Trophoblast cell (in vitro differentiated cells and primary cell): ENCODE data around the gene SLC35G1.
A peak's percentile ranks its signal among the peaks of the same experiment; 100 is the strongest.

ENCODE experiments used
- DNase-seq, 2 donors: peaks; one replicate each; pipeline ENCODE4 v3.0.0-alpha.2; 2016
- H2AFZ ChIP-seq: 2 replicates; pipeline ENCODE4 v1.6.1; 2013; ENCODE audit warnings: low read length, moderate library complexity, mild to moderate bottlenecking; ENCODE audit not compliant: insufficient read depth, poor library complexity
- H2AK5ac ChIP-seq: 2 replicates; pipeline ENCODE4 v1.6.1; 2013; ENCODE audit warnings: mild to moderate bottlenecking, low read length
- H2BK120ac ChIP-seq: 2 replicates; pipeline ENCODE4 v1.6.1; 2013; ENCODE audit warnings: low read length, mild to moderate bottlenecking, moderate library complexity; ENCODE audit not compliant: insufficient read depth, poor library complexity
- H2BK12ac ChIP-seq: 2 replicates; pipeline ENCODE4 v1.6.1; 2013; ENCODE audit warnings: mild to moderate bottlenecking, low read length, moderate library complexity
- H2BK5ac ChIP-seq: 2 replicates; pipeline ENCODE4 v1.6.1; 2013; ENCODE audit warnings: low read length, low read depth, moderate library complexity, mild to moderate bottlenecking; ENCODE audit not compliant: poor library complexity
- H3K14ac ChIP-seq: 2 replicates; pipeline ENCODE4 v1.6.1; 2013; ENCODE audit warnings: mild to moderate bottlenecking, low read length
- H3K18ac ChIP-seq: 2 replicates; pipeline ENCODE4 v1.6.1; 2013; ENCODE audit warnings: mild to moderate bottlenecking, low read length
- H3K23ac ChIP-seq: 2 replicates; pipeline ENCODE4 v1.6.1; 2013; ENCODE audit warnings: low read length
- H3K27ac ChIP-seq: 2 replicates; pipeline ENCODE4 v1.5.1; 2013; ENCODE audit warnings: low read depth, mild to moderate bottlenecking, inconsistent platforms, low read length, moderate library complexity
- H3K27me3 ChIP-seq: 2 replicates; pipeline ENCODE4 v1.6.1; 2013; ENCODE audit warnings: inconsistent platforms, mild to moderate bottlenecking, low read length, moderate library complexity; ENCODE audit not compliant: insufficient read depth
- H3K36me3 ChIP-seq, 2 experiments: 1 replicate in 1 of 2; 2 replicates in 1 of 2; pipeline ENCODE4 v1.6.1; 2013; ENCODE audit warnings: low read length in 2 of 2, mild to moderate bottlenecking in 2 of 2, moderate library complexity in 1 of 2; ENCODE audit not compliant: insufficient read depth in 2 of 2, control insufficient read depth in 1 of 2
- H3K4ac ChIP-seq: 2 replicates; pipeline ENCODE4 v1.6.1; 2013; ENCODE audit warnings: low read depth, mild to moderate bottlenecking, low read length, moderate library complexity
- H3K4me1 ChIP-seq, 2 experiments: 1 replicate in 1 of 2; 2 replicates in 1 of 2; pipeline ENCODE4 v1.6.1; 2013; ENCODE audit warnings: low read length in 2 of 2, mild to moderate bottlenecking in 2 of 2, moderate library complexity in 1 of 2; ENCODE audit not compliant: insufficient read depth in 2 of 2, control insufficient read depth in 1 of 2
- H3K4me2 ChIP-seq: 2 replicates; pipeline ENCODE4 v1.6.1; 2013; ENCODE audit warnings: inconsistent platforms, mild to moderate bottlenecking, low read length, moderate library complexity
- H3K4me3 ChIP-seq: 2 replicates; pipeline ENCODE4 v1.5.1; 2013; ENCODE audit warnings: mild to moderate bottlenecking, low read depth, low read length, inconsistent platforms
- H3K79me1 ChIP-seq: one replicate; pipeline ENCODE4 v1.6.1; 2013; ENCODE audit warnings: low read length
- H3K79me2 ChIP-seq: 2 replicates; pipeline ENCODE4 v1.6.1; 2013; ENCODE audit warnings: low read length, mild to moderate bottlenecking; ENCODE audit not compliant: control insufficient read depth, insufficient read depth, poor library complexity
- H3K9ac ChIP-seq: 2 replicates; pipeline ENCODE4 v1.6.1; 2013; ENCODE audit warnings: mild to moderate bottlenecking, low read length
- H3K9me3 ChIP-seq: 2 replicates; pipeline ENCODE4 v1.6.1; 2013; ENCODE audit warnings: low read depth, mild to moderate bottlenecking, control low read depth, inconsistent platforms, low read length; ENCODE audit not compliant: insufficient read depth
- H4K12ac ChIP-seq: 2 replicates; pipeline ENCODE4 v1.6.1; 2013; ENCODE audit warnings: low read depth, mild to moderate bottlenecking, low read length, moderate library complexity
- H4K8ac ChIP-seq: 2 replicates; pipeline ENCODE4 v1.6.1; 2013; ENCODE audit warnings: low read depth, mild to moderate bottlenecking, low read length, moderate library complexity
- H4K91ac ChIP-seq: one replicate; pipeline ENCODE4 v1.6.1; 2013; ENCODE audit warnings: low read depth, mild to moderate bottlenecking, low read length, moderate library complexity
- WGBS: extraction: QIAGEN DNeasy Blood & Tissue Kit; methylation state at CpG from one replicate; pipeline ENCODE4 v1.1.7; 2013; ENCODE audit warnings: missing lambda C conversion rate; ENCODE audit not compliant: insufficient read length, insufficient coverage; ENCODE audit errors: extremely low coverage; 5-methylcytosine and 5-hydroxymethylcytosine counted together

The SLC35G1 gene

GRCh38 chr10:93871671-93872204 lies 22.0 kb upstream of the SLC35G1 start:
- H3K23ac ChIP-seq: no peak overlapping the region
- no peak overlapping the region for H2BK5ac ChIP-seq
- H3K4me2 ChIP-seq: no peak overlapping the region
- H3K14ac ChIP-seq: no peak overlapping the region
- peaks cover 3% of the 10 kb centered on the region for H3K79me1 ChIP-seq
- H3K9ac ChIP-seq: no peak overlapping the region
- no peak overlapping the region for H2BK120ac ChIP-seq
- H3K9me3 ChIP-seq: no peaks in the 10 kb centered on the region
- no peak overlapping the region for H2AFZ ChIP-seq
- H3K4me3 ChIP-seq: no peak overlapping the region
- no peaks in the 10 kb centered on the region for H3K27me3 ChIP-seq
- H2AK5ac ChIP-seq: no peak overlapping the region
- no CpG with 5 or more reads among the region's 2 CpGs for WGBS
- H3K27ac ChIP-seq: no peak overlapping the region
- no peak for DNase-seq
- H3K4ac ChIP-seq: no peak overlapping the region
- peaks cover 3 to 4% of the 10 kb centered on the region in 2 experiments for H3K4me1 ChIP-seq
- H4K91ac ChIP-seq: no peak overlapping the region
- no peak overlapping the region for H3K18ac ChIP-seq
- no peaks in the 10 kb centered on the region for H3K79me2 ChIP-seq
- H4K12ac ChIP-seq: no peak overlapping the region
- H4K8ac ChIP-seq: no peak overlapping the region
- no peak overlapping the region for H2BK12ac ChIP-seq
- no peaks in the 10 kb centered on the region for H3K36me3 ChIP-seq

- Histone ChIP-seq H2BK120ac (no peak overlapping the region), H3K36me3 (no peaks in the 10 kb centered on the region), H3K79me1 (peaks cover 3% of the 10 kb centered on the region), H3K9ac (no peak overlapping the region), H2AK5ac (no peak overlapping the region), H3K4me1 (peaks cover 3 to 4% of the 10 kb centered on the region in 2 experiments), H3K79me2 (no peaks in the 10 kb centered on the region), H4K8ac (no peak overlapping the region), H3K27me3 (no peaks in the 10 kb centered on the region), H4K12ac (no peak overlapping the region), H3K14ac (no peak overlapping the region), H3K4ac (no peak overlapping the region), H4K91ac (peak overlapping the region; percentile 32), H2AFZ (no peak overlapping the region), H2BK5ac (no peak overlapping the region), H3K4me2 (no peak overlapping the region), H3K9me3 (no peaks in the 10 kb centered on the region), H3K27ac (no peak overlapping the region), H3K4me3 (no peak overlapping the region), H2BK12ac (peak overlapping the region; percentile 42), H3K18ac (no peak overlapping the region), H3K23ac (no peak overlapping the region)
- DNase-seq: no peak
- no CpG with 5 or more reads among the region's 2 CpGs for WGBS
Measured at GRCh38 chr10:93872375-93873158, 21.2 kb upstream of the SLC35G1 start.

- Histone ChIP-seq H2BK120ac (peak overlapping the region; percentile 15), H3K27me3 (no peaks in the 10 kb centered on the region), H3K9me3 (no peaks in the 10 kb centered on the region), H3K79me2 (no peaks in the 10 kb centered on the region), H2BK5ac (no peak overlapping the region), H4K12ac (no peak overlapping the region), H3K9ac (no peak overlapping the region), H3K27ac (peak overlapping the region; percentile 40), H3K36me3 (no peaks in the 10 kb centered on the region), H4K8ac (peak overlapping the region; percentile 48), H3K4me3 (no peak overlapping the region), H2AFZ (peak overlapping the region; percentile 57), H2BK12ac (peak overlapping the region; percentile 43), H3K4me1 (peaks cover 3 to 4% of the 10 kb centered on the region in 2 experiments), H2AK5ac (no peak overlapping the region), H3K4ac (no peak overlapping the region), H3K14ac (no peak overlapping the region), H3K23ac (no peak overlapping the region), H3K18ac (no peak overlapping the region), H3K79me1 (peaks cover 3% of the 10 kb centered on the region), H4K91ac (no peak overlapping the region), H3K4me2 (no peak overlapping the region)
- DNase-seq: peak; percentile 17 to 75
- WGBS: no CpG with 5 or more reads among the region's 6 CpGs
Measured at GRCh38 chr10:93873420-93874115, 20.2 kb upstream of the SLC35G1 start.

- Histone ChIP-seq H3K9me3 (no peaks in the 10 kb centered on the region), H2BK5ac (no peak overlapping the region), H4K91ac (no peak overlapping the region), H4K8ac (no peak overlapping the region), H4K12ac (no peak overlapping the region), H3K79me1 (peaks cover 3% of the 10 kb centered on the region), H3K4me2 (no peak overlapping the region), H3K9ac (no peak overlapping the region), H2AFZ (no peak overlapping the region), H3K4me1 (peaks cover 3 to 4% of the 10 kb centered on the region in 2 experiments), H3K36me3 (no peaks in the 10 kb centered on the region), H3K4ac (no peak overlapping the region), H2BK120ac (no peak overlapping the region), H3K23ac (no peak overlapping the region), H3K4me3 (no peak overlapping the region), H3K27me3 (no peaks in the 10 kb centered on the region), H3K79me2 (no peaks in the 10 kb centered on the region), H3K27ac (no peak overlapping the region), H3K14ac (no peak overlapping the region), H2AK5ac (no peak overlapping the region), H2BK12ac (no peak overlapping the region), H3K18ac (no peak overlapping the region)
- no CpG with 5 or more reads among the region's 3 CpGs for WGBS
- DNase-seq: peak in 1 of 2 donors; percentile 31
Measured at GRCh38 chr10:93874309-93875031, 19.3 kb upstream of the SLC35G1 start.
